NCI-H2081 treated with DMSO at 0.1 percent for 48 hours (cell line): ENCODE results near the gene NVL.
"Not testable (repeated sequence)": the region's sequence is repeated elsewhere in the genome, so short reads cannot be mapped to it uniquely, and the experiment has no call there.

ENCODE experiments used
- DNase-seq: peaks from one replicate; lab custom pipeline; 2025; lab: John Stamatoyannopoulos, UW

The NVL gene

GRCh38 chr1:224329842-224330753 lies at the start of gene NVL:
NVL (minus strand) TSS chr1:224330172; CDS start chr1:224330127, 45 bp downstream.
- peak; percentile 88 for DNase-seq

GRCh38 chr1:224378855-224379631 lies 49.1 kb upstream of the NVL start:
- DNase-seq = no peak

GRCh38 chr1:224377676-224378006 lies 47.7 kb upstream of the NVL start:
- no peak for DNase-seq

- no peak for DNase-seq
Measured at GRCh38 chr1:224375059-224375458, 45.1 kb upstream of the NVL start.

GRCh38 chr1:224373008-224373590 lies 43.1 kb upstream of the NVL start:
- no peak for DNase-seq

GRCh38 chr1:224368409-224368808 lies 38.4 kb upstream of the NVL start:
- DNase-seq = no peak

GRCh38 chr1:224359207-224359606 lies 29.2 kb upstream of the NVL start:
- DNase-seq = no peak

- no peak for DNase-seq
Measured at GRCh38 chr1:224358237-224358636, 28.3 kb upstream of the NVL start.

- DNase-seq = no peak
Measured at GRCh38 chr1:224357626-224358124, 27.7 kb upstream of the NVL start.

- DNase-seq = peak; percentile 74
Measured at GRCh38 chr1:224356685-224357625, 27.0 kb upstream of the NVL start, which contains the start of gene CNIH4. CNIH4 (plus strand) TSS chr1:224356879; CDS start chr1:224356925, 46 bp downstream.

GRCh38 chr1:224353975-224354925 lies 24.3 kb upstream of the NVL start:
- no peak for DNase-seq

GRCh38 chr1:224352436-224353085 lies 22.6 kb upstream of the NVL start:
- not testable (repeated sequence) for DNase-seq

GRCh38 chr1:224349716-224350115 lies 19.7 kb upstream of the NVL start:
- DNase-seq = not testable (repeated sequence)

- DNase-seq = no peak
Measured at GRCh38 chr1:224348137-224348536, 18.2 kb upstream of the NVL start.

- no peak for DNase-seq
Measured at GRCh38 chr1:224343679-224344078, 13.7 kb upstream of the NVL start.

GRCh38 chr1:224340453-224341384 lies 10.7 kb upstream of the NVL start:
- DNase-seq = not testable (repeated sequence)

- DNase-seq = no peak
Measured at GRCh38 chr1:224339442-224340033, 9.6 kb upstream of the NVL start.
